Motor neuron (in vitro differentiated cells): ENCODE measurements around the gene TM4SF4. TPM values are rescaled to one million over a fixed set of nuclear protein-coding genes. Genes with fewer than 3 reads are reported as not detected.

Experiments
- ATAC-seq, 8 experiments: fragments of 200-7000 bp; cut with Tn5 transposase; replicated peaks in 6 of 8; 2 replicates each; pipeline ENCODE4 v1.8.0; 2021; ENCODE audit warnings: mild to moderate bottlenecking in 8 of 8, moderate library complexity in 8 of 8
- H3K27ac ChIP-seq, 2 donors: fragments of 250-450 bp; sonication (Bioruptor Pico); 2 replicates each; pipeline ENCODE4 v1.9.0; 2021; ENCODE audit warnings: antibody characterized with exemption in 2 of 2, mild to moderate bottlenecking in 2 of 2, moderate library complexity in 1 of 2
- H3K4me1 ChIP-seq, 2 donors: fragments of 250-450 bp; sonication (Bioruptor Pico); replicated peaks in 1 of 2; 2 replicates each; pipeline ENCODE4 v1.6.1; 2021; ENCODE audit warnings: antibody characterized with exemption in 2 of 2, mild to moderate bottlenecking in 2 of 2, moderate library complexity in 1 of 2
- H3K4me3 ChIP-seq, 5 donors: fragments of 250-450 bp; sonication (Bioruptor Pico); 2 replicates each; pipeline ENCODE4 v1.9.0; 2021; ENCODE audit warnings: antibody characterized with exemption in 5 of 5, mild to moderate bottlenecking in 5 of 5, moderate library complexity in 4 of 5
- WGBS, 10 experiments: fragments of 450-650 bp; shearing (Covaris generic); methylation state at CpG; one replicate each; pipeline ENCODE4 v1.0.0; 2022; 5-methylcytosine and 5-hydroxymethylcytosine counted together
- in situ Hi-C, 9 experiments: fragments of 400-800 bp; cut with MboI; loops; one replicate each; pipeline ENCODE4 v1.15.0; 2021; ENCODE audit warnings: low sequenced_read_pairs in 9 of 9, low pct_unique_long_range_greater_than_20kb in 2 of 9; ENCODE audit not compliant: unreplicated experiment in 9 of 9
- total RNA-seq, 8 experiments: library from RNA; unstranded; fragments of 300-600 nt; gene quantifications; 2 replicates each; pipeline versions ENCODE4 v1.2.3 to v1.2.4, GENCODE V29; 2022

Gene TM4SF4
- total RNA-seq, 8 experiments from 2014 or later = 0.05 to 2.7 (median 0.64) TPM; not detected in 1

DNA sequence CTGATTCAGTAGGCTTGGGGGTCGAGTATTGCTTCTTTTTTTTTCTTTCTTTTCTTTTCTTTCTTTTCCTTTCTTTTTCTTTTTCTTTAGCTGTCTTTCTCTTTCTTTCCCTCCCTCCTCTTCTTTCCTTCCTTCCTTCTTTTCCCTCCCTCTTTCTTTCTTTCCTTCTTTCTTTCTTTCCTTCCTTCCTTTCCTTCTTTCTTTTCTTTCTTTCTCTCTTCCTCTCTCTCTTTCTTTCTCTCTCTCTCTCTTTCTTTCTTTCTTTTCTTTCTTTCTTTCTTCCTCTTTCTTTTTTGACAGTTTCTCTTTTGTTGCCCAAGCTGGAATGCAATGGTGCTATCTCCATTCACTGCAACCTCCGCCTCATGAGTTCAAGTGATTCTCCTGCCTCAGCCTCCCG, 36.0 kb downstream of the TM4SF4 start:
- H3K4me3 ChIP-seq = no peak overlapping the region
- 62 to 100% (median 84%) methylated on average over 1 to 3 of the region's 3 CpGs for WGBS, 10 experiments
- no peaks in the 10 kb centered on the region for H3K4me1 ChIP-seq
- in situ Hi-C loops = loop anchor here in 7 of 9 experiments (10.0 to 25.0 kb wide), 3 partner anchors 202 to 677 kb away; no protein-coding TSS in a partner anchor
- H3K27ac ChIP-seq = no peak overlapping the region
- no peak for ATAC-seq

DNA sequence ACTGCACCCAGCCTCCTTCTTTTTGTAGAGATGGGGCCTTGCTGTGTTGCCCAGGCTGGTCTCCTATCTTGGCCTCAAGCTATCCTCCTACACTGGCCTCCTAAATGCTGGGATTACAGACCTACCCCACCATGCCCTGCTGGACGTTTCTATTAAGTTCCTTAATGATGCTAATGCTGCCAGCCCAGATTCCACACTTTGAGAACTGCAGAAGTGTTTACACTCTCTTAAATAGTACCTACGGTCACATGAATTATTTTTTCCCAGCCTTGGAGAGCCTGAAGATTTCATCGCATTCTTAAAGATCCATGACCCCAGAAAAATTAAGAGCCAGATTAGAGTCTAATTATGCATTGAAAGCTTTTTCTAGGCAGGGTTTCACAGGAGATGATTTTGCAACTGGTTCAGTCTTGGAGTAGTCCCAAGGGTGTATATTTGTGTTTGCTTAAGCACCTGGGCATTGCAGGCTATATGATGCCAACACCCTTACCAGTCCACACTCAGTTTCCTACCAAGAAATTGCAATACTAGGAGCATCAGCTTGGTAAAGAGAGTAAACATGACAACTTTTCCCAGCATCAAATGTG, 36.6 kb downstream of the TM4SF4 start:
- Histone ChIP-seq H3K4me3 (no peak overlapping the region), H3K27ac (no peak overlapping the region), H3K4me1 (no peaks in the 10 kb centered on the region)
- in situ Hi-C loops = loop anchor here in 7 of 9 experiments (10.0 to 25.0 kb wide), 3 partner anchors 201 to 676 kb away; no protein-coding TSS in a partner anchor
- no peak for ATAC-seq
- WGBS, 10 experiments = 17 to 100% (median 69%) methylated on average over 1 to 3 of the region's 3 CpGs; no CpG with 5 or more reads in 3 of the 10 experiments

- in situ Hi-C loops = loop anchor here in 7 of 9 experiments (10.0 to 25.0 kb wide), 3 partner anchors 200 to 675 kb away; no protein-coding TSS in a partner anchor
- peak; percentile 35 to 97 (median 88) for ATAC-seq
- 4 to 43% (median 17%) methylated on average over 3 to 8 of the region's 9 CpGs for WGBS, 10 experiments
- Histone ChIP-seq H3K27ac (no peak overlapping the region), H3K4me1 (no peaks in the 10 kb centered on the region), H3K4me3 (peak overlapping the region in 4 of 5 donors; percentile 8 to 24 (median 12))
Observed at GRCh38 chr3:149512073-149512782, 37.7 kb downstream of the TM4SF4 start.

DNA sequence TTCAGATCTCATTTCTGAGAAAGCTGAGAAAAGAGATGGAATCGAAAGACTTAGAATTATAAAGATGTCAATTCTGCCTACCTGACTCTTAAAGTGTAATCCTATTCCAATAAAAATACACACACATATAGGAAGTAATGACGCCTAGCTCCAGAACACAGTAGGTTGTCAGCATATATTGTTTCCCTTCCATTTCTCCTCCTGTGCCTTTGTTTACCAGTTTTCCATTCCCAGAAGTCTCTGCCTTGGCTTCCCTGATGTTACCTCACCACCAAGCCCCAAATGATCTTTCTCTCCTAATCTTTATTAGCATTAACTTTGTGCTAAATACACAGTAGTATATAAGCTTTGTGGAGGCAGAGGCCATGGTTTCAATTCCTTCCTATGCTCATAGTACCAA, 40.0 kb downstream of the TM4SF4 start:
- WGBS, 10 experiments = 70 to 100% (median 94%) methylated on average over 1 to 2 of the region's 2 CpGs; no CpG with 5 or more reads in 1 of the 10 experiments
- in situ Hi-C loops = loop anchor here in 7 of 9 experiments (10.0 to 25.0 kb wide), 3 partner anchors 198 to 673 kb away; no protein-coding TSS in a partner anchor
- ATAC-seq = no peak
- Histone ChIP-seq H3K4me3 (no peak overlapping the region), H3K27ac (no peak overlapping the region), H3K4me1 (no peaks in the 10 kb centered on the region)

- in situ Hi-C loops = loop anchor here in 7 of 9 experiments (10.0 to 25.0 kb wide), 3 partner anchors 197 to 672 kb away; no protein-coding TSS in a partner anchor
- no peak for ATAC-seq
Observed at GRCh38 chr3:149515249-149515648, 40.8 kb downstream of the TM4SF4 start.

GRCh38 chr3:149516920-149517319, 42.4 kb downstream of the TM4SF4 start:
- no peaks in the 10 kb centered on the region for H3K4me1 ChIP-seq
- in situ Hi-C loops = loop anchor here in 7 of 9 experiments (10.0 to 25.0 kb wide), 3 partner anchors 195 to 670 kb away; no protein-coding TSS in a partner anchor
- WGBS, 10 experiments = 25 to 100% (median 87%) methylated on average over 1 of the region's 1 CpG; no CpG with 5 or more reads in 4 of the 10 experiments
- H3K27ac ChIP-seq = no peak overlapping the region
- no peak overlapping the region for H3K4me3 ChIP-seq
- no peak for ATAC-seq

More at GRCh38 chr3:149515249-149515648, 40.8 kb downstream of the TM4SF4 start:
- no peak overlapping the region for H3K27ac ChIP-seq
- H3K4me1 ChIP-seq = no peaks in the 10 kb centered on the region
- H3K4me3 ChIP-seq = no peak overlapping the region
- WGBS, 10 experiments = 77 to 100% (median 100%) methylated on average over 1 to 2 of the region's 2 CpGs; no CpG with 5 or more reads in 1 of the 10 experiments

DNA sequence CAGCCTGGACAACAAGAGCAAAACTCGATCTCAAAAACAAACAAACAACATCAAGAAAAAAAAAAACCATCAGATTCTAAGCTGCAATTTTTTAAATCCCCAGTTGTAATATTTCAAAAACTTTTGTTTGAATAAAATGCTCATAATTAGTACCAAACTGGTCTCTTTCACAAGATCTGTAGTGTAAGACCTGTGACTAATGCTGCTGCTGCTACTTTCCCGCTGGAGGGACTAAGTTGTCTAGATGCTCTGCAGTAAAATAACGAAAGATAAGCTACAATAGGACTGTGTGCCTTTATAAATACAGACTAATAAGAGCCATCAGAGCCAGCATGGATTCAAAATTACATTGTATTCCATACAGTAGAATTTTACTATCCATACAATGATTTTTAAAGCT, 45.4 kb downstream of the TM4SF4 start:
- no peak overlapping the region for H3K4me3 ChIP-seq
- ATAC-seq = no peak
- in situ Hi-C loops = loop anchor here in 7 of 9 experiments (10.0 to 25.0 kb wide), 3 partner anchors 192 to 667 kb away; no protein-coding TSS in a partner anchor
- H3K4me1 ChIP-seq = no peaks in the 10 kb centered on the region
- 17 to 100% (median 92%) methylated on average over 1 to 3 of the region's 3 CpGs for WGBS, 10 experiments
- H3K27ac ChIP-seq = no peak overlapping the region

DNA sequence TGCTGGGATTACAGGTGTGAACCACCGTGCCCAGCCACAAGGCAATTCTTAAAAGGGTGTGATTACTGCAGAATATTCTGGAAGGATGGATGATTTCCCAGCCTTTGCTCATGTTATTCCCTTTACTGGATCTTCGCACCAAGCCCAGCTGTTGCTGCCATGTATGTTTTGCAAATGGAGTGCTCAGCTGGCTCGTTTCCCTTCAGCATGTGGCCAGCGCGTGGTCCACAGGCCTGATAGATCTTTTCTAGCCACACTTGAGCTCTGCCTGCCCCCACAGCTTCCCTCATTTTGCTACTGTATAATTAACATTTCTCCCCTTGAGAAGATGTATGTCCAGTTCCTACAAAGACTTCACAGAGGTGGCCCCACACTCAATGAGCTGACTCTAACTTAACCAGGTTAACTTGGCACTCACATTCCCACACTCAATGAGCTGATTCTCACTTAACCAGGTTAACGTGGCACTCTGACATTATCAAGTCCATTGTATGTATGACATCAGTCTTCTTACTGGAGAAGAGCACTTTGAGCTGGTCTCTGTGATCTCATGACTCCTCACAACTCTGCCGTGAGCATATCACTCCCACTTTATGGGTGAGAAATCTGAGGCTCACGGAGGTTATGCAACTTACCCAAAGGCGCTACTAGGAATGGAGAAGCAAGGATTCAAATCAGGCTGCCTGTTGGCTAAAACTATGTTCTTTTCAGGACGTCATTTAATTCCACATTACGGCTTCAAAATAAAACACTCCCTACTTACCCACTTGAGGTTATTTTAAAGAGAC, 49.2 kb downstream of the TM4SF4 start:
- H3K4me1 ChIP-seq = peaks cover 0 to 6% of the 10 kb centered on the region in 2 donors
- ATAC-seq = peak in 2 of 8 experiments; percentile 62 to 73
- no peak overlapping the region for H3K4me3 ChIP-seq
- no peak overlapping the region for H3K27ac ChIP-seq
- in situ Hi-C loops = loop anchor here in 6 of 9 experiments (25.0 kb wide), 2 partner anchors 189 to 664 kb away; no protein-coding TSS in a partner anchor
- WGBS, 10 experiments = 81 to 100% (median 96%) methylated on average over 1 to 9 of the region's 11 CpGs

DNA sequence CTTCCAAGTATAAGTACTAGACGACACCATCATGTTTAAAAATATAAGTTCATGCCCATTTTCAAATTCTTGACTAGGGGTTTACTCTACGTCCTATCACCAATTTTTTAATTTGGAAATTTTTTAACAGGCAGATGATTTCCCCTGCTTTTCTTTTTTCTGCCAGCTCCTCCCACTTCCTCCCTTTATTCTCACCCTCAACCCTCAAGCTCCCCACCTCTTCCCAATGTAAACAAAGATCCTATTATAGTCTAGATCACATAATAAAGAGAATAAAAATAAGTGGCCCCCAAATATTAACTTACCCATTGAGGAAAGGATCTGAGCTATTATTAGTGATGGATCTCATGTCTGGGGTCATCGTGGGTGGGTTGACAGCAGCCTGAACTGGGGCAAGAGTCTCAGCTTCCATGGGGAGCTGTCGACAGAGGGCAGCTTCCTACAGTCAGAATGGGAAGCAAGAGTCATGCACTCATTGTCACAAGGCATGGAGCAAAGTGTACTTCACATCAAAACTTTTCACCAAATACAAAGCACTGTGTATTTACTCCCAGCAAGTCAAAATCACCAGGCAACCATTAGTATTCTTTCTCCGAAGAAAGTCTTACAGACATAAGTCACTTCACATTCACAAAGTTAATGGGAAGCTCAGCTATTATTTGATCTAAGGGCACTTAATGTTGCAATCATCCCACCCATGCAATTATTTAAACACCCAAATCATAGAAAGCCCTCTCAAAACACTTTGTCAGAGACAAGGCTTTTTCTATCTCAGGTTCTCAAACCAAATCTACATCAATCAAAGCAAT, 53.2 kb downstream of the TM4SF4 start:
- Histone ChIP-seq H3K4me1 (peaks cover 6 to 13% of the 10 kb centered on the region in 2 donors), H3K4me3 (no peak overlapping the region), H3K27ac (no peak overlapping the region)
- in situ Hi-C loops = no loop called here
- 33 to 87% (median 67%) methylated on average over 2 to 5 of the region's 5 CpGs; no CpG with 5 or more reads in 1 of the 10 experiments for WGBS, 10 experiments
- ATAC-seq = peak in 6 of 8 experiments; percentile 48 to 85 (median 70)

DNA sequence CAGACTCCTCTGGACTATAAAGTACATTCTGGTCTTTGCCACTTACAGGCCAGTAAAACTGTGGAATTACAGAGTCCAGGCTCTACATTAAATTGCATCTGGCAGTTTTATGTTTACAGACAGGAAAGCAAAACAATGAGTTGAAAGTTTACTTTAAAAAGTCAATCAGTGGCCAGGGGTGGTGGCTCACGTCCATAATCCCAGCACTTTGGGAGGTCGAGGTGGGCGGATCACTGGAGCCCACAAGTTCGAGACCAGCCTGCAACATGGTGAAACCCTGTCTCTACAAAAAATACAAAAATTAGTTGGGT, 53.8 kb downstream of the TM4SF4 start:
- Histone ChIP-seq H3K4me3 (no peak overlapping the region), H3K27ac (no peak overlapping the region), H3K4me1 (peaks cover 10 to 18% of the 10 kb centered on the region in 2 donors)
- peak in 3 of 8 experiments; percentile 20 to 67 (median 51) for ATAC-seq
- in situ Hi-C loops = no loop called here
- WGBS, 10 experiments = 60 to 87% (median 73%) methylated on average over 2 to 4 of the region's 4 CpGs; no CpG with 5 or more reads in 4 of the 10 experiments

- in situ Hi-C loops = no loop called here
- WGBS, 10 experiments = 61 to 100% (median 94%) methylated on average over 1 to 2 of the region's 2 CpGs; no CpG with 5 or more reads in 1 of the 10 experiments
- H3K4me3 ChIP-seq = no peak overlapping the region
- ATAC-seq = no peak
- no peak overlapping the region for H3K27ac ChIP-seq
- peaks cover 10 to 20% of the 10 kb centered on the region in 2 donors for H3K4me1 ChIP-seq
Observed at GRCh38 chr3:149529099-149529498, 54.6 kb downstream of the TM4SF4 start.
